B cell (primary cell): Measurements from ENCODE around the gene DDR2.

Experiments
- CTCF ChIP-seq: fragments of 200-600 bp; IDR thresholded peaks from one replicate; pipeline ENCODE4 v1.8.0; 2022; ENCODE audit warnings: antibody characterized with exemption, mild to moderate bottlenecking
- EZH2 ChIP-seq: IDR thresholded peaks from 2 replicates; pipeline ENCODE4 v1.6.1; 2012; ENCODE audit warnings: borderline replicate concordance, low read depth, mild to moderate bottlenecking, moderate library complexity, low read length; ENCODE audit not compliant: insufficient read depth, poor library complexity, severe bottlenecking

GRCh38 chr1:162721471-162721870, 89.2 kb downstream of the DDR2 start:
- TF ChIP-seq CTCF (no peak), EZH2 (no peak)
